ENCODE results near the gene MX1. TPM values are rescaled to one million over a fixed set of nuclear protein-coding genes. Genes with fewer than 3 reads are reported as not detected.

The MX1 gene
- polyA plus RNA-seq, 1 donor from 2014 or later, result 0.07 TPM

GRCh38 chr21:41406340-41406739, 19.7 kb upstream of the MX1 start:
- Histone ChIP-seq H3F3A (ENCODE audit: insufficient read depth, low read length, poor library complexity, severe bottlenecking) (no peaks in the 10 kb centered on the region), H3K4me3 (ENCODE audit: low read length) (no peak overlapping the region), H3K79me2 (replicated peaks; ENCODE audit: insufficient read depth, low read length) (no peaks in the 10 kb centered on the region), H3K9me3 (ENCODE audit: low read length) (no peaks in the 10 kb centered on the region), H3K36me3 (ENCODE audit: insufficient read depth, low read length) (no peaks in the 10 kb centered on the region), H3K9ac (ENCODE audit: low read length) (no peak overlapping the region), H3K27ac (ENCODE audit: low read length) (no peak overlapping the region), H2AFZ (ENCODE audit: low read depth, low read length) (no peak overlapping the region), H3K9me2 (ENCODE audit: insufficient read depth, low read length) (no peaks in the 10 kb centered on the region), H3K27me3 (ENCODE audit: insufficient read depth, low read depth, low read length) (no peaks in the 10 kb centered on the region), H4K20me1 (ENCODE audit: insufficient read depth) (no peaks in the 10 kb centered on the region), H3K4me2 (ENCODE audit: low read length) (no peak overlapping the region)
- TF ChIP-seq CTCF (IDR thresholded peaks at IDR 0.05; ENCODE audit: poor library complexity, severe bottlenecking) (no peak), REST (IDR thresholded peaks at IDR 0.05; ENCODE audit: borderline replicate concordance) (no peak), MXI1 (conservative IDR thresholded peaks at IDR 0.05; ENCODE audit: poor library complexity, severe bottlenecking) (no peak), POLR2AphosphoS5 (IDR thresholded peaks at IDR 0.05) (no peak), RAD21 (conservative IDR thresholded peaks at IDR 0.05) (no peak)

GRCh38 chr21:41407541-41408460, 18.2 kb upstream of the MX1 start:
- H3K4me3 ChIP-seq (ENCODE audit: low read length), result no peak overlapping the region
- H4K20me1 ChIP-seq (ENCODE audit: insufficient read depth), result no peaks in the 10 kb centered on the region
- H3K27ac ChIP-seq (ENCODE audit: low read length), result no peak overlapping the region
- TF ChIP-seq EP300 (conservative IDR thresholded peaks at IDR 0.05; ENCODE audit: poor library complexity, severe bottlenecking) (no peak), TAF1 (IDR thresholded peaks at IDR 0.05; ENCODE audit: low read depth) (no peak), RAD21 (conservative IDR thresholded peaks at IDR 0.05) (no peak), EZH2 (IDR thresholded peaks at IDR 0.05; ENCODE audit: borderline replicate concordance, insufficient read depth, low read length, poor library complexity, severe bottlenecking) (no peak), POLR2AphosphoS5 (IDR thresholded peaks at IDR 0.05) (no peak), REST (IDR thresholded peaks at IDR 0.05; ENCODE audit: borderline replicate concordance) (no peak), SMC3 (conservative IDR thresholded peaks at IDR 0.05; ENCODE audit: poor library complexity) (no peak), MXI1 (conservative IDR thresholded peaks at IDR 0.05; ENCODE audit: poor library complexity, severe bottlenecking) (no peak), CTCF (IDR thresholded peaks at IDR 0.05; ENCODE audit: poor library complexity, severe bottlenecking) (no peak)
- H3K79me2 ChIP-seq (replicated peaks; ENCODE audit: insufficient read depth, low read length), result no peaks in the 10 kb centered on the region
- no peaks in the 10 kb centered on the region for H3K9me2 ChIP-seq (ENCODE audit: insufficient read depth, low read length)
- H3K9ac ChIP-seq (ENCODE audit: low read length), result no peak overlapping the region
- H3K9me3 ChIP-seq (ENCODE audit: low read length), result no peaks in the 10 kb centered on the region
- H3K27me3 ChIP-seq (ENCODE audit: insufficient read depth, low read depth, low read length), result no peaks in the 10 kb centered on the region
- no peaks in the 10 kb centered on the region for H3F3A ChIP-seq (ENCODE audit: insufficient read depth, low read length, poor library complexity, severe bottlenecking)
- no peak overlapping the region for H3K4me2 ChIP-seq (ENCODE audit: low read length)
- H3K36me3 ChIP-seq (ENCODE audit: insufficient read depth, low read length), result no peaks in the 10 kb centered on the region
- no peak overlapping the region for H2AFZ ChIP-seq (ENCODE audit: low read depth, low read length)
